Activated CD4-positive, alpha-beta memory T cell treated with anti-CD3 and anti-CD28 coated beads, Interleukin-2, amount 10 ng/mL, durations not matched to agents 7 days and 5 days (primary cell): ENCODE results near the gene ADO. TPM values are rescaled to one million over a fixed set of nuclear protein-coding genes. Genes with fewer than 3 reads are reported as not detected.
A peak's percentile ranks its signal among the peaks of the same experiment; 100 is the strongest.

Experiments used
- CTCF ChIA-PET: fragments of 350-600 bp; sonication (Branson Sonifier 250); formaldehyde crosslinking; loops from one replicate; lab custom pipeline; 2021; ENCODE audit warnings: antibody characterized with exemption, inconsistent platforms; lab: Charles Lee
- POLR2A ChIA-PET: fragments of 350-600 bp; sonication (Branson Sonifier 250); formaldehyde crosslinking; loops from one replicate; lab custom pipeline; 2021; ENCODE audit warnings: antibody characterized with exemption; lab: Charles Lee
- DNase-seq: peaks from one replicate; pipeline ENCODE4 v3.0.0-alpha.2; 2020
- H3K27ac Mint-ChIP-seq: one replicate; pipeline ENCODE4 v1.8.0; 2021; ENCODE audit warnings: mild to moderate bottlenecking, mixed read lengths
- H3K27me3 Mint-ChIP-seq: one replicate; pipeline ENCODE4 v1.8.0; 2021; ENCODE audit warnings: mixed read lengths
- H3K36me3 Mint-ChIP-seq: one replicate; pipeline ENCODE4 v1.8.0; 2021; ENCODE audit warnings: low read depth, mixed read lengths
- H3K4me1 Mint-ChIP-seq: one replicate; pipeline ENCODE4 v1.8.0; 2021; ENCODE audit warnings: mixed read lengths
- H3K4me3 Mint-ChIP-seq: one replicate; pipeline ENCODE4 v1.8.0; 2021; ENCODE audit warnings: mild to moderate bottlenecking, mixed read lengths
- H3K9me3 Mint-ChIP-seq: one replicate; pipeline ENCODE4 v1.8.0; 2021; ENCODE audit warnings: mixed read lengths
- total RNA-seq, 2 experiments: library from RNA; stranded (reverse); gene quantifications; one replicate each; pipeline ENCODE4 v1.2.3, GENCODE V29; 2021

ADO gene
- total RNA-seq, 2 experiments from 2014 or later = 21.8 to 22.2 TPM

GRCh38 chr10:62830679-62831078 is 26.2 kb downstream of the ADO start:
- Mint-ChIP-seq H3K27me3 (peaks cover 8% of the 10 kb centered on the region), H3K9me3 (no peaks in the 10 kb centered on the region), H3K36me3 (no peaks in the 10 kb centered on the region), H3K4me3 (no peak overlapping the region), H3K27ac (no peak overlapping the region), H3K4me1 (no peaks in the 10 kb centered on the region)
- CTCF ChIA-PET = interaction anchor here (1.2 to 1.3 kb wide), 2 partner anchors 13 kb away, joined by 4 to 5 read pairs; no protein-coding TSS in a partner anchor
- POLR2A ChIA-PET = no interaction called here
- DNase-seq = no peak

- no peaks in the 10 kb centered on the region for H3K4me1 Mint-ChIP-seq
- H3K9me3 Mint-ChIP-seq = no peaks in the 10 kb centered on the region
- H3K4me3 Mint-ChIP-seq = no peak overlapping the region
- no peaks in the 10 kb centered on the region for H3K36me3 Mint-ChIP-seq
- ChIA-PET CTCF (interaction anchor here (1.1 to 1.2 kb wide), 2 partner anchors 14 to 393 kb away, joined by 3 to 4 read pairs; no protein-coding TSS in a partner anchor), POLR2A (no interaction called here)
- H3K27me3 Mint-ChIP-seq = peaks cover 8% of the 10 kb centered on the region
- DNase-seq = no peak
- H3K27ac Mint-ChIP-seq = no peak overlapping the region
Measured at GRCh38 chr10:62831346-62831745, 26.8 kb downstream of the ADO start.

- CTCF ChIA-PET = no interaction called here
- H3K9me3 Mint-ChIP-seq = no peaks in the 10 kb centered on the region
- H3K4me1 Mint-ChIP-seq = no peaks in the 10 kb centered on the region
- DNase-seq = no peak
- no peak overlapping the region for H3K4me3 Mint-ChIP-seq
- no peak overlapping the region for H3K27ac Mint-ChIP-seq
- H3K36me3 Mint-ChIP-seq = no peaks in the 10 kb centered on the region
- peaks cover 20% of the 10 kb centered on the region for H3K27me3 Mint-ChIP-seq
- POLR2A ChIA-PET = no interaction called here
Measured at GRCh38 chr10:62839590-62839989, 35.1 kb downstream of the ADO start.

- Mint-ChIP-seq H3K4me1 (no peaks in the 10 kb centered on the region), H3K27me3 (peaks cover 24% of the 10 kb centered on the region), H3K27ac (no peak overlapping the region), H3K36me3 (peaks cover 6% of the 10 kb centered on the region), H3K4me3 (no peak overlapping the region), H3K9me3 (peaks cover 23% of the 10 kb centered on the region)
- no peak for DNase-seq
- CTCF ChIA-PET = no interaction called here
- POLR2A ChIA-PET = no interaction called here
Measured at GRCh38 chr10:62842983-62843382, 38.5 kb downstream of the ADO start.

- ChIA-PET CTCF (no interaction called here), POLR2A (no interaction called here)
- no peaks in the 10 kb centered on the region for H3K4me1 Mint-ChIP-seq
- peaks cover 28% of the 10 kb centered on the region for H3K9me3 Mint-ChIP-seq
- peaks cover 6% of the 10 kb centered on the region for H3K36me3 Mint-ChIP-seq
- no peak overlapping the region for H3K27ac Mint-ChIP-seq
- no peak overlapping the region for H3K4me3 Mint-ChIP-seq
- peaks cover 24% of the 10 kb centered on the region for H3K27me3 Mint-ChIP-seq
- DNase-seq = no peak
Measured at GRCh38 chr10:62843600-62843999, 39.1 kb downstream of the ADO start.

- Mint-ChIP-seq H3K4me3 (no peak overlapping the region), H3K36me3 (peaks cover 10% of the 10 kb centered on the region), H3K27ac (no peak overlapping the region), H3K4me1 (no peaks in the 10 kb centered on the region), H3K27me3 (peaks cover 28% of the 10 kb centered on the region), H3K9me3 (peaks cover 33% of the 10 kb centered on the region)
- ChIA-PET CTCF (interaction anchor here (1.5 kb wide), 1 partner anchor 9 kb away, joined by 3 read pairs; no protein-coding TSS in a partner anchor), POLR2A (no interaction called here)
- DNase-seq = no peak
Measured at GRCh38 chr10:62844280-62845011, 39.9 kb downstream of the ADO start.

- Mint-ChIP-seq H3K9me3 (peaks cover 34% of the 10 kb centered on the region), H3K27ac (no peak overlapping the region), H3K27me3 (peaks cover 26% of the 10 kb centered on the region), H3K4me1 (peaks cover 13% of the 10 kb centered on the region), H3K4me3 (no peak overlapping the region), H3K36me3 (peaks cover 12% of the 10 kb centered on the region)
- ChIA-PET CTCF (no interaction called here), POLR2A (no interaction called here)
- DNase-seq = no peak
Measured at GRCh38 chr10:62847433-62847832, 42.9 kb downstream of the ADO start.

GRCh38 chr10:62850646-62851045 is 46.1 kb downstream of the ADO start:
- no peak for DNase-seq
- H3K36me3 Mint-ChIP-seq = peaks cover 12% of the 10 kb centered on the region
- H3K27me3 Mint-ChIP-seq = peaks cover 21% of the 10 kb centered on the region
- H3K9me3 Mint-ChIP-seq = peaks cover 30% of the 10 kb centered on the region
- no peak overlapping the region for H3K27ac Mint-ChIP-seq
- H3K4me1 Mint-ChIP-seq = peaks cover 44% of the 10 kb centered on the region
- CTCF ChIA-PET = interaction anchor here (1.5 kb wide), 1 partner anchor 25 kb away, joined by 3 read pairs; no protein-coding TSS in a partner anchor
- POLR2A ChIA-PET = no interaction called here
- no peak overlapping the region for H3K4me3 Mint-ChIP-seq

GRCh38 chr10:62851442-62851841 is 46.9 kb downstream of the ADO start:
- ChIA-PET CTCF (interaction anchor here (0.8 to 1.5 kb wide), 3 partner anchors 26 to 315 kb away, joined by 3 read pairs; no protein-coding TSS in a partner anchor), POLR2A (interaction anchor here (1.7 kb wide), 1 partner anchor 36 kb away, joined by 3 read pairs; no protein-coding TSS in a partner anchor)
- H3K4me3 Mint-ChIP-seq = no peak overlapping the region
- no peak overlapping the region for H3K27ac Mint-ChIP-seq
- H3K4me1 Mint-ChIP-seq = peaks cover 51% of the 10 kb centered on the region
- peak; percentile 26 for DNase-seq
- peaks cover 21% of the 10 kb centered on the region for H3K27me3 Mint-ChIP-seq
- H3K9me3 Mint-ChIP-seq = peaks cover 24% of the 10 kb centered on the region
- H3K36me3 Mint-ChIP-seq = peaks cover 12% of the 10 kb centered on the region

- peak; percentile 47 for DNase-seq
- Mint-ChIP-seq H3K9me3 (peaks cover 10% of the 10 kb centered on the region), H3K36me3 (peaks cover 6% of the 10 kb centered on the region), H3K27ac (peak overlapping the region; percentile 75), H3K4me1 (peaks cover 63% of the 10 kb centered on the region), H3K4me3 (no peak overlapping the region), H3K27me3 (peaks cover 21% of the 10 kb centered on the region)
- POLR2A ChIA-PET = interaction anchor here (0.7 to 2.0 kb wide), 7 partner anchors 17 to 318 kb away, joined by 3 to 6 read pairs (median 3); partner anchors contain the start of gene NRBF2
- CTCF ChIA-PET = interaction anchor here (0.7 to 2.4 kb wide), 2 partner anchors 36 to 416 kb away, joined by 3 to 8 read pairs; no protein-coding TSS in a partner anchor
Measured at GRCh38 chr10:62852961-62853702, 48.6 kb downstream of the ADO start.

GRCh38 chr10:62853710-62854109 is 49.2 kb downstream of the ADO start:
- DNase-seq = peak; percentile 68
- Mint-ChIP-seq H3K27me3 (peaks cover 21% of the 10 kb centered on the region), H3K27ac (peak overlapping the region; percentile 75), H3K4me3 (peak overlapping the region; percentile 28), H3K4me1 (peaks cover 63% of the 10 kb centered on the region), H3K36me3 (peaks cover 6% of the 10 kb centered on the region), H3K9me3 (peaks cover 5% of the 10 kb centered on the region)
- CTCF ChIA-PET = interaction anchor here (0.7 to 2.4 kb wide), 4 partner anchors 36 to 948 kb away, joined by 3 to 8 read pairs (median 4); no protein-coding TSS in a partner anchor
- POLR2A ChIA-PET = interaction anchor here (0.7 to 2.0 kb wide), 7 partner anchors 16 to 318 kb away, joined by 3 to 6 read pairs (median 4); partner anchors contain the start of gene NRBF2

GRCh38 chr10:62856021-62856420 is 51.5 kb downstream of the ADO start:
- Mint-ChIP-seq H3K4me1 (peaks cover 66% of the 10 kb centered on the region), H3K4me3 (no peak overlapping the region), H3K27me3 (peaks cover 11% of the 10 kb centered on the region), H3K9me3 (no peaks in the 10 kb centered on the region), H3K36me3 (no peaks in the 10 kb centered on the region), H3K27ac (peak overlapping the region; percentile 49)
- CTCF ChIA-PET = no interaction called here
- POLR2A ChIA-PET = interaction anchor here (1.1 to 2.0 kb wide), 4 partner anchors 37 to 277 kb away, joined by 3 to 8 read pairs (median 3); partner anchors contain the start of genes ADO and NRBF2
- no peak for DNase-seq
